Measurements from ENCODE around the gene FAM162A.

The FAM162A gene

DNA sequence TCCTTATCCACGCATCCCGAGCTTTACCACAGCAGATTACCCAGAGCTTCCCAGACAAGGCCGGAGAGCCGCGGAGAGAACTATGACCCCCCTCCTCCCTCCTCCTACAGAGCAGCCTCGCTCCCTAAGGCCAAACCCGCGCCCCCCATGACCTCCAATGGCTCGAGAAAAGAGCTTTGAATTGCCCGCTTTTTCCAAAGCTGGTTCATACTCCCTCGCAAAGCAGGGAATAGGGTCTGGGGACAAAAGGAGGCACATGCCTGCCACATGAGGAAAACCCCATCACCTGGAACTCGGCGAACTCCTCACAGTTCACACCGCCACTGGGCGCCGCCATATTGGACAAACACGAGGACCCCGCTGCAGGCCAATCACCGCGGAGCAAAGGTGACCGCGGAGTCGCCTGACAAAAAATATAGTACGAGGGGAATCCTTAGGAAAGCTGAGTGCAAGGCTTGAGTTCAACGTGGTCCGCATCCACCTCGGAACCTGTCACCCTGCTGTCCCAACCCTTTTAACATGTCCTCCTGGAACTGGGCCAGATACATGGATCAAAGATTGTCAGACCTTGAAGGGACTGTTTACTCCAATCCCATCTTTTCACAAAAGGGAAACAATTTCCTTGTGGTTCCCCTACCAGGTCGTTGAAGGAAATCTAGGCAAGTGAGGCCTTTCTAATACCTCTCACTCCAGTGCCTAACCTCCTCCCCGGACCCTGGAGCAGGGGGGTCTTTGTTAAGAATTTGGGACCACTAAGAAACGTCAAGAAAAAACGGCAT is 905 bp upstream of the FAM162A start, which contains the start of gene MIX23 (continued):
- TF ChIP-seq AEBP2 (tag by site-specific recombination; IDR thresholded peaks at IDR 0.05; ENCODE audit: borderline replicate concordance) (no peak), ZNF404 (tag by site-specific recombination; IDR thresholded peaks at IDR 0.05) (no peak), ZNF529 (tag by site-specific recombination; IDR thresholded peaks at IDR 0.05; ENCODE audit: insufficient replicate concordance) (no peak), ZNF544 (tag by site-specific recombination; IDR thresholded peaks at IDR 0.05) (no peak), SETDB1 (IDR thresholded peaks at IDR 0.05; ENCODE audit: insufficient read length, low read length) (no peak), ZNF169 (tag by site-specific recombination; IDR thresholded peaks at IDR 0.05) (no peak), ZNF776 (tag by site-specific recombination; IDR thresholded peaks at IDR 0.05; ENCODE audit: borderline replicate concordance) (no peak), ZNF610 (tag by site-specific recombination; IDR thresholded peaks at IDR 0.05; ENCODE audit: borderline replicate concordance) (no peak), SP7 (tag by site-specific recombination; IDR thresholded peaks at IDR 0.05) (0 out of 2 replicates have a peak, but pooled peaks have one; percentile 23), ZNF394 (tag by site-specific recombination; IDR thresholded peaks at IDR 0.05; ENCODE audit: borderline replicate concordance) (no peak; the same call in 1 of the 2 replicates), ZBTB48 (tag by site-specific recombination; IDR thresholded peaks at IDR 0.05) (no peak), BCL11A (tag by site-specific recombination; IDR thresholded peaks at IDR 0.05; ENCODE audit: low read depth) (no peak), ZNF561 (tag by site-specific recombination; IDR thresholded peaks at IDR 0.05; ENCODE audit: borderline replicate concordance) (no peak), TCF7L2 (IDR thresholded peaks at IDR 0.05; ENCODE audit: borderline replicate concordance, low read depth, low read length) (no peak), ZNF510 (tag by site-specific recombination; IDR thresholded peaks at IDR 0.05; ENCODE audit: insufficient replicate concordance) (no peak), GFI1B (tag by site-specific recombination; IDR thresholded peaks at IDR 0.05) (no peak), ZNF658 (tag by site-specific recombination; IDR thresholded peaks at IDR 0.05) (no peak), ZNF184 (tag by site-specific recombination; IDR thresholded peaks at IDR 0.05) (no peak), ZNF530 (tag by site-specific recombination; IDR thresholded peaks at IDR 0.05; ENCODE audit: low read depth) (no peak), ZNF426 (tag by site-specific recombination; IDR thresholded peaks at IDR 0.05) (no peak), ZNF76 (tag by site-specific recombination; IDR thresholded peaks at IDR 0.05; ENCODE audit: borderline replicate concordance, low read depth) (peak; percentile 40; the same call in 1 of the 2 replicates), ZNF777 (tag by site-specific recombination; IDR thresholded peaks at IDR 0.05; ENCODE audit: borderline replicate concordance) (no peak), EGR2 (tag by site-specific recombination; IDR thresholded peaks at IDR 0.05; ENCODE audit: low read depth) (no peak), ZNF19 (tag by site-specific recombination; IDR thresholded peaks at IDR 0.05; ENCODE audit: low read depth) (no peak), ZNF792 (tag by site-specific recombination; IDR thresholded peaks at IDR 0.05) (no peak), GLIS2 (tag by site-specific recombination; IDR thresholded peaks at IDR 0.05) (peak; percentile 33; the same call in 1 of the 2 replicates)
- TF ChIP-seq, protein P1, sequence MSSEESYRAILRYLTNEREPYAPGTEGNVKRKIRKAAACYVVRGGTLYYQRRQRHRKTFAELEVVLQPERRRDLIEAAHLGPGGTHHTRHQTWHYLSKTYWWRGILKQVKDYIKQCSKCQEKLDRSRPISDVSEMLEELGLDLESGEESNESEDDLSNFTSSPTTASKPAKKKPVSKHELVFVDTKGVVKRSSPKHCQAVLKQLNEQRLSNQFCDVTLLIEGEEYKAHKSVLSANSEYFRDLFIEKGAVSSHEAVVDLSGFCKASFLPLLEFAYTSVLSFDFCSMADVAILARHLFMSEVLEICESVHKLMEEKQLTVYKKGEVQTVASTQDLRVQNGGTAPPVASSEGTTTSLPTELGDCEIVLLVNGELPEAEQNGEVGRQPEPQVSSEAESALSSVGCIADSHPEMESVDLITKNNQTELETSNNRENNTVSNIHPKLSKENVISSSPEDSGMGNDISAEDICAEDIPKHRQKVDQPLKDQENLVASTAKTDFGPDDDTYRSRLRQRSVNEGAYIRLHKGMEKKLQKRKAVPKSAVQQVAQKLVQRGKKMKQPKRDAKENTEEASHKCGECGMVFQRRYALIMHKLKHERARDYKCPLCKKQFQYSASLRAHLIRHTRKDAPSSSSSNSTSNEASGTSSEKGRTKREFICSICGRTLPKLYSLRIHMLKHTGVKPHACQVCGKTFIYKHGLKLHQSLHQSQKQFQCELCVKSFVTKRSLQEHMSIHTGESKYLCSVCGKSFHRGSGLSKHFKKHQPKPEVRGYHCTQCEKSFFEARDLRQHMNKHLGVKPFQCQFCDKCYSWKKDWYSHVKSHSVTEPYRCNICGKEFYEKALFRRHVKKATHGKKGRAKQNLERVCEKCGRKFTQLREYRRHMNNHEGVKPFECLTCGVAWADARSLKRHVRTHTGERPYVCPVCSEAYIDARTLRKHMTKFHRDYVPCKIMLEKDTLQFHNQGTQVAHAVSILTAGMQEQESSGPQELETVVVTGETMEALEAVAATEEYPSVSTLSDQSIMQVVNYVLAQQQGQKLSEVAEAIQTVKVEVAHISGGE (tag by site-specific recombination; conservative IDR thresholded peaks at IDR 0.05; ENCODE audit: low read depth), result no peak
- TF ChIP-seq, protein P2, sequence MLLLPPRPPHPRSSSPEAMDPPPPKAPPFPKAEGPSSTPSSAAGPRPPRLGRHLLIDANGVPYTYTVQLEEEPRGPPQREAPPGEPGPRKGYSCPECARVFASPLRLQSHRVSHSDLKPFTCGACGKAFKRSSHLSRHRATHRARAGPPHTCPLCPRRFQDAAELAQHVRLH (tag by site-specific recombination; IDR thresholded peaks at IDR 0.05), result no peak
- TF ChIP-seq, protein P3, sequence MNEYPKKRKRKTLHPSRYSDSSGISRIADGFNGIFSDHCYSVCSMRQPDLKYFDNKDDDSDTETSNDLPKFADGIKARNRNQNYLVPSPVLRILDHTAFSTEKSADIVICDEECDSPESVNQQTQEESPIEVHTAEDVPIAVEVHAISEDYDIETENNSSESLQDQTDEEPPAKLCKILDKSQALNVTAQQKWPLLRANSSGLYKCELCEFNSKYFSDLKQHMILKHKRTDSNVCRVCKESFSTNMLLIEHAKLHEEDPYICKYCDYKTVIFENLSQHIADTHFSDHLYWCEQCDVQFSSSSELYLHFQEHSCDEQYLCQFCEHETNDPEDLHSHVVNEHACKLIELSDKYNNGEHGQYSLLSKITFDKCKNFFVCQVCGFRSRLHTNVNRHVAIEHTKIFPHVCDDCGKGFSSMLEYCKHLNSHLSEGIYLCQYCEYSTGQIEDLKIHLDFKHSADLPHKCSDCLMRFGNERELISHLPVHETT (tag by site-specific recombination; IDR thresholded peaks at IDR 0.05), result peak; percentile 61; the same call in 1 of the 2 replicates
- TF ChIP-seq, protein P4, sequence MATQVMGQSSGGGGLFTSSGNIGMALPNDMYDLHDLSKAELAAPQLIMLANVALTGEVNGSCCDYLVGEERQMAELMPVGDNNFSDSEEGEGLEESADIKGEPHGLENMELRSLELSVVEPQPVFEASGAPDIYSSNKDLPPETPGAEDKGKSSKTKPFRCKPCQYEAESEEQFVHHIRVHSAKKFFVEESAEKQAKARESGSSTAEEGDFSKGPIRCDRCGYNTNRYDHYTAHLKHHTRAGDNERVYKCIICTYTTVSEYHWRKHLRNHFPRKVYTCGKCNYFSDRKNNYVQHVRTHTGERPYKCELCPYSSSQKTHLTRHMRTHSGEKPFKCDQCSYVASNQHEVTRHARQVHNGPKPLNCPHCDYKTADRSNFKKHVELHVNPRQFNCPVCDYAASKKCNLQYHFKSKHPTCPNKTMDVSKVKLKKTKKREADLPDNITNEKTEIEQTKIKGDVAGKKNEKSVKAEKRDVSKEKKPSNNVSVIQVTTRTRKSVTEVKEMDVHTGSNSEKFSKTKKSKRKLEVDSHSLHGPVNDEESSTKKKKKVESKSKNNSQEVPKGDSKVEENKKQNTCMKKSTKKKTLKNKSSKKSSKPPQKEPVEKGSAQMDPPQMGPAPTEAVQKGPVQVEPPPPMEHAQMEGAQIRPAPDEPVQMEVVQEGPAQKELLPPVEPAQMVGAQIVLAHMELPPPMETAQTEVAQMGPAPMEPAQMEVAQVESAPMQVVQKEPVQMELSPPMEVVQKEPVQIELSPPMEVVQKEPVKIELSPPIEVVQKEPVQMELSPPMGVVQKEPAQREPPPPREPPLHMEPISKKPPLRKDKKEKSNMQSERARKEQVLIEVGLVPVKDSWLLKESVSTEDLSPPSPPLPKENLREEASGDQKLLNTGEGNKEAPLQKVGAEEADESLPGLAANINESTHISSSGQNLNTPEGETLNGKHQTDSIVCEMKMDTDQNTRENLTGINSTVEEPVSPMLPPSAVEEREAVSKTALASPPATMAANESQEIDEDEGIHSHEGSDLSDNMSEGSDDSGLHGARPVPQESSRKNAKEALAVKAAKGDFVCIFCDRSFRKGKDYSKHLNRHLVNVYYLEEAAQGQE (tag by site-specific recombination; IDR thresholded peaks at IDR 0.05), result no peak
